Neural progenitor cell (in vitro differentiated cells): ENCODE results near the gene EXPH5. TPM values are rescaled to one million over a fixed set of nuclear protein-coding genes. Genes with fewer than 3 reads are reported as not detected.

Experiments
- DNase-seq: peaks from one replicate; pipeline ENCODE4 v3.0.0-alpha.2; 2016; ENCODE audit warnings: low spot score
- H2AFZ ChIP-seq: fragments of 200-600 bp; sonication (generic); replicated peaks from 2 replicates; pipeline ENCODE4 v1.6.1; 2016; ENCODE audit warnings: antibody characterized with exemption
- H3F3A ChIP-seq: fragments of 200-600 bp; sonication (generic); 2 replicates; pipeline ENCODE4 v1.6.1; 2016; ENCODE audit warnings: antibody characterized with exemption, low read depth
- H3K27ac ChIP-seq: fragments of 200-600 bp; sonication (generic); 2 replicates; pipeline ENCODE4 v1.5.1; 2016; ENCODE audit warnings: mild to moderate bottlenecking
- H3K27me3 ChIP-seq: fragments of 200-600 bp; sonication (generic); 2 replicates; pipeline ENCODE4 v1.6.1; 2016; ENCODE audit warnings: mild to moderate bottlenecking, moderate library complexity
- H3K36me3 ChIP-seq: fragments of 200-600 bp; sonication (generic); 2 replicates; pipeline ENCODE4 v1.5.1; 2016
- H3K4me1 ChIP-seq: fragments of 200-600 bp; sonication (generic); 2 replicates; pipeline ENCODE4 v1.6.1; 2016; ENCODE audit warnings: mixed run types
- H3K4me2 ChIP-seq: fragments of 200-600 bp; sonication (generic); 2 replicates; pipeline ENCODE4 v1.6.1; 2016
- H3K4me3 ChIP-seq: fragments of 200-600 bp; sonication (generic); 2 replicates; pipeline ENCODE4 v1.5.1; 2016
- H3K79me2 ChIP-seq: fragments of 200-600 bp; sonication (generic); 2 replicates; pipeline ENCODE4 v1.6.1; 2016; ENCODE audit warnings: low read depth
- H3K9ac ChIP-seq: fragments of 200-600 bp; sonication (generic); 2 replicates; pipeline ENCODE4 v1.6.1; 2016
- H3K9me3 ChIP-seq: fragments of 200-600 bp; sonication (generic); 2 replicates; pipeline ENCODE4 v1.5.1; 2016; ENCODE audit warnings: low read depth
- H4K20me1 ChIP-seq: fragments of 200-600 bp; sonication (generic); 2 replicates; pipeline ENCODE4 v1.6.1; 2016; ENCODE audit warnings: low read depth
- H3K27ac Mint-ChIP-seq: 3 replicates; pipeline ENCODE4 v1.8.0; 2021; ENCODE audit warnings: mixed read lengths
- H3K27me3 Mint-ChIP-seq: 2 replicates; pipeline ENCODE4 v1.8.0; 2022; ENCODE audit warnings: low read depth, mild to moderate bottlenecking, inconsistent platforms, moderate library complexity, mixed read lengths; ENCODE audit not compliant: insufficient read depth
- H3K36me3 Mint-ChIP-seq: 3 replicates; pipeline ENCODE4 v1.8.0; 2021; ENCODE audit warnings: mixed read lengths
- H3K4me1 Mint-ChIP-seq: 3 replicates; pipeline ENCODE4 v1.8.0; 2021; ENCODE audit warnings: mixed read lengths
- H3K4me3 Mint-ChIP-seq: 3 replicates; pipeline ENCODE4 v1.8.0; 2021; ENCODE audit warnings: mild to moderate bottlenecking, moderate library complexity, mixed read lengths
- H3K9me3 Mint-ChIP-seq: 3 replicates; pipeline ENCODE4 v1.8.0; 2020; ENCODE audit warnings: mixed read lengths
- CTCF ChIP-seq: fragments of 200-600 bp; sonication (generic); IDR thresholded peaks from 2 replicates; pipeline ENCODE4 v1.5.1; 2017; ENCODE audit warnings: antibody characterized with exemption, mild to moderate bottlenecking
- EZH2 ChIP-seq: fragments of 200-600 bp; sonication (generic); IDR thresholded peaks from 2 replicates; pipeline ENCODE4 v1.6.1; 2017; ENCODE audit warnings: antibody characterized with exemption, mild to moderate bottlenecking, moderate library complexity
- EZH2phosphoT487 ChIP-seq: fragments of 200-600 bp; sonication (generic); IDR thresholded peaks from 2 replicates; pipeline ENCODE4 v1.6.1; 2017; ENCODE audit warnings: antibody characterized with exemption
- total RNA-seq: library from RNA; depleted of rRNA; stranded (reverse); fragments of >200 nt; gene quantifications from 2 replicates; pipeline ENCODE4 v1.2.3, GENCODE V29; 2015; ENCODE audit warnings: low replicate concordance

The EXPH5 gene
- total RNA-seq, 1 donor from 2014 or later: 1.4 TPM

GRCh38 chr11:108527382-108527781 is 66.2 kb downstream of the EXPH5 start:
- DNase-seq: no peak
- Mint-ChIP-seq H3K36me3 (no peaks in the 10 kb centered on the region), H3K27me3 (peaks cover 2% of the 10 kb centered on the region), H3K4me1 (peaks cover 8% of the 10 kb centered on the region), H3K27ac (no peak overlapping the region), H3K4me3 (no peak overlapping the region), H3K9me3 (peaks cover 2% of the 10 kb centered on the region)
- Histone ChIP-seq H3K9ac (no peak overlapping the region), H3K4me1 (no peaks in the 10 kb centered on the region), H3K36me3 (no peaks in the 10 kb centered on the region), H3K4me3 (no peak overlapping the region), H3K79me2 (no peaks in the 10 kb centered on the region), H4K20me1 (no peaks in the 10 kb centered on the region), H2AFZ (no peak overlapping the region), H3K27ac (no peak overlapping the region), H3K4me2 (no peak overlapping the region), H3F3A (no peaks in the 10 kb centered on the region), H3K9me3 (no peaks in the 10 kb centered on the region), H3K27me3 (no peaks in the 10 kb centered on the region)
- no peak for TF ChIP-seq CTCF
- no peak for TF ChIP-seq EZH2phosphoT487
- no peak for TF ChIP-seq EZH2

DNA sequence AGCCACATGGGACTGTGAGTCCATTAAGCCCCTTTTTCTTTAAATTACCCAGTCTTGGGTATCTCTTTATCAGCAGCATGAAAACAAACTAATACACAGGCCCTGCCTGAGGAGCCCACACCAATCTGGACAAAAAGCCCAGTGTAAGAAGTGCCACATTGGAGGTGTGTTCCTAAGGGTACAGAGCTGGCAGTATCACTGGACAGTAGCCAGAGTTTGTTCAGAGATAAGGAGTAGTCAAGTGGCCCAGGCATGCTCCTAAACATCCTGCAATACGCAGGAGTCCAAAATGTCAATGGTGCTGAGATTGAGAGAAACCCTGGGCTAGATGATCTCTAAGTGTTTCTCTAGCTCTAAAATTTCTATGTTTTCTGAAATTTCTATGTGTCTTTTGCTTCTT is 68.4 kb downstream of the EXPH5 start:
- no peak for DNase-seq
- Histone ChIP-seq H4K20me1 (no peaks in the 10 kb centered on the region), H3K9ac (no peak overlapping the region), H3K27ac (no peak overlapping the region), H3K4me1 (no peaks in the 10 kb centered on the region), H3K9me3 (no peaks in the 10 kb centered on the region), H2AFZ (no peak overlapping the region), H3K4me2 (no peak overlapping the region), H3F3A (no peaks in the 10 kb centered on the region), H3K27me3 (no peaks in the 10 kb centered on the region), H3K79me2 (no peaks in the 10 kb centered on the region), H3K36me3 (no peaks in the 10 kb centered on the region), H3K4me3 (no peak overlapping the region)
- TF ChIP-seq CTCF: no peak
- no peak for TF ChIP-seq EZH2phosphoT487
- TF ChIP-seq EZH2: no peak
- Mint-ChIP-seq H3K4me3 (no peak overlapping the region), H3K9me3 (peaks cover 2% of the 10 kb centered on the region), H3K27ac (no peak overlapping the region), H3K36me3 (no peaks in the 10 kb centered on the region), H3K27me3 (no peaks in the 10 kb centered on the region), H3K4me1 (peaks cover 10% of the 10 kb centered on the region)

DNA sequence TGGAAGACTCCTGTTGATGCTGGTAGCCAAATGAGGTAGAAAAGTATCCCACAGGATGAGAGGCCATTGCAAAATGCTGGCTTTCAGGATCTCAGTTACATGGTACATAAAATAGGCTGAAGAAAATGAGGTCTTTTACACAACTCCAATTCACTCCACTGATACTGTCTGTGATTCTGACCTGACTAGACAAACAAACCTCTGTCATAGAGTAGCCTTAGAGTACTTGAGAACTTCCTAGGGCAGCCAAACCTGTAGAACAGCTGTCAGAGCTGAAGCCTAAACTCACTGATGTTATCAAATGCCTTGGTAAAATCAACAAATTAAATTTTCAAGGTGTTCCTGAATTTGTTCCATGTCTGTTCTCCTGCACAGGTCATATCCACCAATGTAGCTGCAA is 69.1 kb downstream of the EXPH5 start:
- Histone ChIP-seq H3K9ac (no peak overlapping the region), H3K36me3 (no peaks in the 10 kb centered on the region), H3K4me1 (no peaks in the 10 kb centered on the region), H3K4me3 (no peak overlapping the region), H3F3A (no peaks in the 10 kb centered on the region), H4K20me1 (no peaks in the 10 kb centered on the region), H3K27me3 (no peaks in the 10 kb centered on the region), H3K4me2 (no peak overlapping the region), H3K79me2 (no peaks in the 10 kb centered on the region), H2AFZ (no peak overlapping the region), H3K9me3 (no peaks in the 10 kb centered on the region), H3K27ac (no peak overlapping the region)
- H3K36me3 Mint-ChIP-seq: no peaks in the 10 kb centered on the region
- DNase-seq: no peak
- no peak overlapping the region for H3K4me3 Mint-ChIP-seq
- H3K4me1 Mint-ChIP-seq: peaks cover 10% of the 10 kb centered on the region
- H3K27ac Mint-ChIP-seq: no peak overlapping the region
- H3K27me3 Mint-ChIP-seq: no peaks in the 10 kb centered on the region
- H3K9me3 Mint-ChIP-seq: peaks cover 2% of the 10 kb centered on the region
- TF ChIP-seq CTCF: no peak
- no peak for TF ChIP-seq EZH2
- TF ChIP-seq EZH2phosphoT487: no peak

DNA sequence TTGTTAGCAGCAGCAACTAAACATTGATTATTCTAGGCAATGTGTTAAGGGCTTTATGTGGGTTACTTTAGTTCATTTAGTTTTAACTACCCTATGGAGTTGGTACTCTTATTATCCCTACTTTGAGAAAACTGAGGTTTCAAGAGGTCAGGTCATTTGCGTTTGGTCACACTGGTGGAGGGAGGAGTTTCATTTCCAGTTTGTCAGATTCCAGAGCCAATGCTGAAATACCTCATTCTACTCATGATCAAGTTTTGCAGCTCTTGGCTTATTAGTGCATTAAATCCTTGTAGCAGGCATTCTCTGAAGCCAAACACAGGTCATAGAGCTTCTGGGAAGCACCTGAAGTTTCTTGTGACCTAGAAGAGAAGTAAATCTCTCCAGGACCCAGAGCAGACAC is 71.2 kb downstream of the EXPH5 start:
- Histone ChIP-seq H3K36me3 (no peaks in the 10 kb centered on the region), H3K27me3 (no peaks in the 10 kb centered on the region), H4K20me1 (no peaks in the 10 kb centered on the region), H3K4me3 (no peak overlapping the region), H3F3A (no peaks in the 10 kb centered on the region), H3K9me3 (no peaks in the 10 kb centered on the region), H3K4me1 (no peaks in the 10 kb centered on the region), H3K9ac (no peak overlapping the region), H3K79me2 (no peaks in the 10 kb centered on the region), H3K4me2 (no peak overlapping the region), H2AFZ (no peak overlapping the region), H3K27ac (no peak overlapping the region)
- TF ChIP-seq EZH2: no peak
- no peak for TF ChIP-seq CTCF
- no peak for TF ChIP-seq EZH2phosphoT487
- Mint-ChIP-seq H3K27ac (no peak overlapping the region), H3K4me3 (no peak overlapping the region), H3K36me3 (no peaks in the 10 kb centered on the region), H3K9me3 (peaks cover 2% of the 10 kb centered on the region), H3K4me1 (peaks cover 10% of the 10 kb centered on the region), H3K27me3 (no peaks in the 10 kb centered on the region)
- no peak for DNase-seq
